DOHH2 (cell line): ENCODE results near the gene OR9Q1.

Experiments
- EZH2phosphoT487 ChIP-seq: fragments of 200-600 bp; sonication (generic); IDR thresholded peaks from 2 replicates; pipeline ENCODE4 v1.6.1; 2017; ENCODE audit warnings: borderline replicate concordance, mild to moderate bottlenecking, antibody characterized with exemption, low read length, moderate library complexity, mixed read lengths
- TF ChIP-seq, protein P1 (sequence below): fragments of 200-600 bp; sonication (generic); IDR thresholded peaks from one replicate; pipeline ENCODE4 v1.5.1; 2014; ENCODE audit warnings: antibody characterized with exemption, mild to moderate bottlenecking, low read depth, low read length; ENCODE audit not compliant: poor library complexity, severe bottlenecking

DNA sequence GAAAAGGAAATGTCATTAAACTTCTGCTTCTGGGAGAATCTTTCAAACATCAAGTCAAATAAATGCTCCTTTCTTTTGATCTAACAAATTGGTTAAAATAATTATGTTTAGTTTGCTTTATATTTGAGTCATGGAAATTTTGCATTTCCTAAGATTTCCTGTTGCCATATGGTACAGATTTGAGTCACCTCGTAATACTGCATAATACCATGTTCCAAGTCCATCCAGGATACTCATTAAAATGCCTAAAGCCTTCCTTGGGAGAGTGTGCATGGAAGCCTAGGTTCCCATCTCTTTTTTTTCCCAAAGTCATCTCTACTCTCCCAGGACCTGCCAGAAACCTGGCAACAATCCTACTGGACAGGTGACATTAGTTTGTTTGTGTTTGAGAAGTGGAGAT, 97.4 kb downstream of the OR9Q1 start:
- TF ChIP-seq, protein P1, sequence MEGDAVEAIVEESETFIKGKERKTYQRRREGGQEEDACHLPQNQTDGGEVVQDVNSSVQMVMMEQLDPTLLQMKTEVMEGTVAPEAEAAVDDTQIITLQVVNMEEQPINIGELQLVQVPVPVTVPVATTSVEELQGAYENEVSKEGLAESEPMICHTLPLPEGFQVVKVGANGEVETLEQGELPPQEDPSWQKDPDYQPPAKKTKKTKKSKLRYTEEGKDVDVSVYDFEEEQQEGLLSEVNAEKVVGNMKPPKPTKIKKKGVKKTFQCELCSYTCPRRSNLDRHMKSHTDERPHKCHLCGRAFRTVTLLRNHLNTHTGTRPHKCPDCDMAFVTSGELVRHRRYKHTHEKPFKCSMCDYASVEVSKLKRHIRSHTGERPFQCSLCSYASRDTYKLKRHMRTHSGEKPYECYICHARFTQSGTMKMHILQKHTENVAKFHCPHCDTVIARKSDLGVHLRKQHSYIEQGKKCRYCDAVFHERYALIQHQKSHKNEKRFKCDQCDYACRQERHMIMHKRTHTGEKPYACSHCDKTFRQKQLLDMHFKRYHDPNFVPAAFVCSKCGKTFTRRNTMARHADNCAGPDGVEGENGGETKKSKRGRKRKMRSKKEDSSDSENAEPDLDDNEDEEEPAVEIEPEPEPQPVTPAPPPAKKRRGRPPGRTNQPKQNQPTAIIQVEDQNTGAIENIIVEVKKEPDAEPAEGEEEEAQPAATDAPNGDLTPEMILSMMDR = no peak
- no peak for TF ChIP-seq EZH2phosphoT487
